C4-2B (cell line): Measurements from ENCODE around the gene OAF.

Experiments
- H3K27ac ChIP-seq: fragments of 450-650 bp; 2 replicates; pipeline ENCODE4 v1.5.1; 2017
- CTCF ChIP-seq: fragments of 450-650 bp; conservative IDR thresholded peaks from 2 replicates; pipeline ENCODE4 v1.5.1; 2017; ENCODE audit warnings: mild to moderate bottlenecking
- ZFX ChIP-seq: fragments of 450-650 bp; IDR thresholded peaks from 2 replicates; pipeline ENCODE4 v1.6.1; 2017

OAF gene

GRCh38 chr11:120226714-120227113 is 15.9 kb downstream of the OAF start:
- TF ChIP-seq ZFX: no peak
- TF ChIP-seq CTCF: no peak
- no peak overlapping the region for H3K27ac ChIP-seq

DNA sequence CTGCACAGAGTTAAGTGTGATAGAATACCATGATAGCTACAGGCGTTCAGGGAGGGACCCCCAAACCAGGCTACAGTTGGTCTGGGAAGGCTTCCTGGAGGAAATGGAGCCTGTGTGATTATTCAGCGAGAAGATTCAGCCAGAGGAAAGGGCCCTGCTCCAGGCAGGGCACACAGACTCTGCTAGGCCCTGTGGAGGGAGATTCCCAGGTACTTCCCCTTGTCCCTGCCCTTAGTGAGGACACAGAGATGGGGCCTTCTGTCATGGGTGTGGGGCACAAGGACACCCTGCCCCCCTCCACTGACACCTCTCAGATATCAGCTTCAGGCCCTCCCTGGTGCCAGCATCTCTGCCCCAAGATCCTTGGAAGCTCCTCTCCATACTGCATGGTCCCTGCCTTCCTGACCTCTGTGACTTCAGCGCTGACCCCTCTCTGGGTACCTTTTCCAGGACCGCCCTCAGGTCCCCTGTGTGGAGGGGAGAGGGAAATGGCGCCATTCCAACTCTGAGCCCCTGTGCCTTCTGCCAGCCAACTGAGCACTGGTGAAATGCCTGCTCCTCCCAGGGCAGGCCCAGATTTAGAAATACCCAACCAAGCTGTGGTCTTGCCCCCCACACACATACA is 16.5 kb downstream of the OAF start:
- TF ChIP-seq ZFX (no peak), CTCF (no peak)
- H3K27ac ChIP-seq: no peak overlapping the region

- TF ChIP-seq ZFX (no peak), CTCF (no peak)
- H3K27ac ChIP-seq: no peak overlapping the region
These were observed 18.1 kb downstream of the OAF start for GRCh38 chr11:120228794-120229384.

DNA sequence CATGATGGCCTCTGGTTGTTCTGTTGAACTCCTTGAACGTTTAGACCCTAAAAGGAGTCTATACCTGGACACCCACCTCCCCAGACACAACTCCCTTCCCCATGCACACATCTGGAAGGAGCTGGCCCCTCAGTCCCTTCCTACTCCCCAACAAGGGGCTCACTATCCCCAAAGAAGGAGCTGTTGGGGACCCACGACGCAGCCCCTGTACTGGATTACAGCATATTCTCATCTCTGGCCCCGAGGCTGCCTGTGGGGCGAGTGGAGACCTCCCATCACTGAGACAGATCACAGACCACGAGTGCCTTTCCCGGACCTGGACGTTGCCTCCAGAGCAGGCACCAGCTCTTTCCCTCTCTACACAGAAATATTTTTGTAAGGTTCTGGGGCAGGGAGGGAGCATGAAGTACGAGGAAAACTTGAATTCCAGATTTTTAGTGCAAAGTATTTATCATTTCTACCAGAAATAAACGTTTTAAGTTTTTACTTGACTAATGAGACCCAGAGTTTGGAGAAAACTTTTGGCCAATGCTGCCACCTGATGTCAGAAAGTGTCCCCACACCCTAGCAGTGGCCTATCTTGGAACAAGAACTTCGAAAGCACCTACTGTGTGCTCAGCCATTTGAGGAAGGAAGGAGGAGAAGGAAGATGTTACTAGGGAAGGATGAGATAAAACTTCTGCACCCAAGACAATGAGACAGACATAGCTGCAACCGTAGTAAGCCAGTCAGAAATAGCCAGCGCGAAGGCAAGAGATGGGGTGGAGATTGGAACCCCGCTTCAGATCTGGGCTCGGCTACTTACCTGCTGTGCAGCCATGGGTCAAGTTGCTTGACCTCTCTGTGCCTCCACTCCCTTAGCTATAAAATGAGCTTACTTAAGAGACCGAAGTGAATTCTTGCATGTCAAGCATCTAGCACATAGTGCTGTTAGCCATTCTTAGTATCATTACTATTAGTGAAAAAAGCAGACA is 18.9 kb downstream of the OAF start:
- TF ChIP-seq ZFX (no peak), CTCF (peak; percentile 65)
- no peak overlapping the region for H3K27ac ChIP-seq

DNA sequence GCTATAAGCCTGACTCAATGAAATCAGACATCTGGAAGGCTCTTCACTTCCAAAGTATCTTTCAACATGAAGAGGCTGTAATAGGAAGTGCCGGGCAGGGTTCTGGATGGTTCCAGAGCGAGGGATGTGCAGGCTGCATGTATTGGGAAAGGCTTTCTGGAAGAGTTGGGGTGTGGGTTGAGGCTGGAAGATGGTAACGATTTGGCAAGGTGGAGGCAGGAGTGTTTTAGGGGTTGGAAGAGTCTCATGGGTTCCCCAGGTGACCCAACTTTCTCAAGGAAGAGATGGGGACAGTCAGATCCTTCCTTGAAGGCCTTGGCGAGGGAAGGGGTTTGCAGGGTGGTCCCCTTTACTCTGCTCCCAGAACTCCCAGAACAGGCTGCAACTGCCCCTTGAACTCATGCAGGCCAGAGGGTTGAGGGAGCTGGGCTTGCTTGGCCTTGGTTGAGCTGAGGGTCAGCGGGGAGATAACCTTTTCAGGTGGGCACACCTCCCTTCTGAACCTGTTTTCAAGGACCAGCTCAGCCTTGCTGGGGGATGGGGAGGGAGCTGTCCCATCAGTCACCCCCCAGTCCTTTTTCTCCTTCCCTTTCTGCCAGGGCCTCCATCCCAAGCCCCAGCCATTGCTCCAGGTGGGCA is 19.7 kb downstream of the OAF start:
- no peak overlapping the region for H3K27ac ChIP-seq
- TF ChIP-seq ZFX: no peak
- no peak for TF ChIP-seq CTCF

DNA sequence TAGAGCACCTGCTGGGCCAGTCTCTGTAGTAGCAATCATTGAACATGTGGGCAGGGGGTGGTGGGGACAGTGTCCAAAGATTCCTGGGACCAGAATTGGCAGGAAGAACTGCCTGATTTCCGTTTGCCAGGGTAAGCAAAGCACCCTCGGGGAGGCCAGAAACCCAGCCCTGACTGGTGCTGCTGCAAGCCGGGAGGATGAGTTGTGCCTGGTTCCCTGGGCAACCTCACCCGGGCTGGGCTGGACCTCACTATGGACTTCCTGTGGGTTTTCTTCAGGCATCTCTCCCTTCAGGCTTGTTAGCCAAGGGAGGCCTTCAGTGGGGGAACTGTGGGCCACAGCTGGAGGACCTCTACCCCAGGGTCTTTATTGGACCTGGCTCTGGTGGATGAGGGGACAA is 21.1 kb downstream of the OAF start:
- no peak overlapping the region for H3K27ac ChIP-seq
- TF ChIP-seq ZFX (no peak), CTCF (no peak)
